GM12875 (cell line): ENCODE results near the gene CNNM3.

Source experiments
- H3K4me3 ChIP-seq: one replicate; pipeline ENCODE4 v1.5.1; 2011; ENCODE audit warnings: low read depth, low read length, control low read depth
- TF ChIP-seq, protein P1 (sequence below): IDR thresholded peaks from 2 replicates; pipeline ENCODE4 v1.5.1; 2011; ENCODE audit warnings: low read depth, mild to moderate bottlenecking, control low read depth, inconsistent platforms, low read length, moderate library complexity, borderline replicate concordance; ENCODE audit not compliant: insufficient read depth

The CNNM3 gene

DNA sequence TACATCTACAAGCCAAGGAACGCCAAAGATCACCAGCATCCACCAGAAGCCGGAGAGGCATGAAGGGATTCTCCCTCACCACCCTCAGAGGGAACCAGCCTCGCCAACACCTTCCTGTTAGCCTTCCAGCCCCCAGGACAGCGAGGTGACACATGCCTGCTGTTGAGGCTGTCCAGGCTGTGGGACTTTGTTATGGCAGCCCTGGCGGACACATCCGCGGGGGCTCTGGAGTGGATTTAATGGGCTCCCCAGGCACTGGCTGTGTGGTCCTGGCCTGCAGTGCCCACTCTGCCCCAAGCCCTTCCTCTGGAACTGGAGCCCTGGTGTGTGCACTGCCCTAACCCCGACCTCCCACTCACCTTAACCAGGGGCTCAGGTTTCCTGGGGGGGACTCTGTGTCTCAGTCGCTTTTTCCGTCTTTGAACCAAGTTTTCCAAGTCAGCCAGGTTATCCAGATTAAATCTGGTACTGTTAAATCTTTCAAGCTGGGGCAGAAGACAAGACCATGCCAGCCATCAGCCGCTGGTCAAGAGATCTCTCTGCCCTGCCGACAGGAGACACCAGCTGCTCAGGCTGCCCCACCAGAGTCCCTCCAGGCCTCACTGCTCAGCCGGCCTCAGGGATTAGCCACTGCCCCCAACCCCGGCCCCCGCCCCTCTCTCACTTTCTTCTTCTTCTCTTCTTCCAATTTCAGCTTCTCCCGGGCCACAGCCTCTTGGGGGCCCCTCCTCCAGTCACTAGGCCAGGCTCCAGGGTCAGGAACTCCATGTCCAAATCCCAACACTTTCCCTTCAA is 25.8 kb downstream of the CNNM3 start:
- H3K4me3 ChIP-seq = no peak overlapping the region
- TF ChIP-seq, protein P1, sequence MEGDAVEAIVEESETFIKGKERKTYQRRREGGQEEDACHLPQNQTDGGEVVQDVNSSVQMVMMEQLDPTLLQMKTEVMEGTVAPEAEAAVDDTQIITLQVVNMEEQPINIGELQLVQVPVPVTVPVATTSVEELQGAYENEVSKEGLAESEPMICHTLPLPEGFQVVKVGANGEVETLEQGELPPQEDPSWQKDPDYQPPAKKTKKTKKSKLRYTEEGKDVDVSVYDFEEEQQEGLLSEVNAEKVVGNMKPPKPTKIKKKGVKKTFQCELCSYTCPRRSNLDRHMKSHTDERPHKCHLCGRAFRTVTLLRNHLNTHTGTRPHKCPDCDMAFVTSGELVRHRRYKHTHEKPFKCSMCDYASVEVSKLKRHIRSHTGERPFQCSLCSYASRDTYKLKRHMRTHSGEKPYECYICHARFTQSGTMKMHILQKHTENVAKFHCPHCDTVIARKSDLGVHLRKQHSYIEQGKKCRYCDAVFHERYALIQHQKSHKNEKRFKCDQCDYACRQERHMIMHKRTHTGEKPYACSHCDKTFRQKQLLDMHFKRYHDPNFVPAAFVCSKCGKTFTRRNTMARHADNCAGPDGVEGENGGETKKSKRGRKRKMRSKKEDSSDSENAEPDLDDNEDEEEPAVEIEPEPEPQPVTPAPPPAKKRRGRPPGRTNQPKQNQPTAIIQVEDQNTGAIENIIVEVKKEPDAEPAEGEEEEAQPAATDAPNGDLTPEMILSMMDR = no peak

DNA sequence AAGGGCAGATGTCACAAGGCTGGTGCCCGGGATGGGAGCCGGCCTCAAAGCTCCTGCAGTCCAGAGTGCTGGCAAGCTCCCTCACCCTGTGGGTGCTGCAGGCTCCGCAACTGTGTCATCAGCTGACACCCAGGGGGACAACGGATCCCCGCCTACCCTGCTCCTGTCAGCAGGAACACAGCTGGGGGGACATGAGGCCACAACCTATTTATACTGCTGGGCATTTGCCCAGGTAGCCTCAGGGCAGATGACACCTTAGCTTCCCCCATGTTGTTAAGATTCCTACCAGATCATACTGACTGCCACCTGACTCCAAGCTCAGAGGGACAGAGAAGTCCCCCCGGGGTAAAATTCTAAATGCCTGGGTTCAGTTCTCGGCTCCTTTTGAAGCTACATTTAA is 26.5 kb downstream of the CNNM3 start:
- TF ChIP-seq, protein P1 = no peak
- no peak overlapping the region for H3K4me3 ChIP-seq

DNA sequence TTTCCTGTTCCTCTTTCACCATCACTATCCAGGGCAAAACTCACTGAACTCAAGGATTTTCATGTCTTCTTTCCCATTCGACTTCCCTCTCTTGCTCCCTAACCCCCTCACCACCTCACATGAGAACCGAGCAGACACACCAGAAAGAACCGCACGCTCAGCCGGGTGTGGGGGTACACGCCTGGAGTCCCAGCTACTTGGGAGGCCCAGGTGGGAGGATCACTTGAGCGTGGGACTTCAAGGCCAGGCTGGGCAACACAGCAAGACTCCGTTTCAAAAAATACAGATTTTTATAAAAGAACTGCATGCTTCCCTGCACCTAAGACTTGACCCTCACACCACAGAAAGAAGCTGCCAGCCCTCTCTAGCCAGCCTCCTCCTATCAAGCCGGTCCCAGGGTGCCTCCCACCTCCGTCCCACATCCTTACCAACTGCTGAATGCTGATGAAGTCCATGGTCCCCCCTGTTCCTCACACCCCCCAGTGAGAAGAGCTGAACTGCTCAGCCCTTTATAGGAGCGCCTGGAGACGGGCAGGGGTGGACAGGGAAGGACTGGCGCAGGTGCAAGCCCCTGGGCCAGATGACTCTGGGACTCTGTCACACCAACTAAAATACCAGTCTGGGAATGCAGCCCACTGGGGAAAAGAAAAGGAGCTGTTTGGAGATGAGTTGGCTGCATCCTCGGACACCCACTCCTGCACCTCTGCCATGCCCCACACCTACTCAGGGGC is 27.6 kb downstream of the CNNM3 start, which contains the start of gene ANKRD23:
Gene ANKRD23, minus strand, starts transcription at position 484 of the 731 bp plus-strand sequence. Its CDS starts 29 bp downstream, at position 455.
- H3K4me3 ChIP-seq = no peak within 1 kb of the TSS
- TF ChIP-seq, protein P1 = no peak

DNA sequence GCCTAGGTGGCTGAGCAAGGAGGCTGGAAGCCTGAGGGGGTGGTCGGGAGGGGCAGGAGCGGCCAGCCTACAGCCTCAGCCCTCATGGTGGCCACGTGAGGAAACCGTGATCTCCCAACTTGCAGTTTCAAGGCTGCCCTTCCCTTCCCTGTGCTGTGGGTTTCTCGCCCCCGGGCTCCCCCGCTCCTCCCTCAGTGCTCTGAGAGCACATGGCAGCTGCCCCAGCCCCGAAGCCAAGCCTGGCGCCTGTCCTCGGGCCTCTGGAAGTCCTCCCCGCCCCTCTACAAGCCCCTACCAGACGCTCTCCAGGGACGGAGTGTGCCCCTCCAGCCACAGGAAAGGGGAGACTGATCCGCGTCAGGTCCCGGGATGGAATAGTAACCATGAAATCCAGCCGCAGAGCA is 28.3 kb downstream of the CNNM3 start:
- TF ChIP-seq, protein P1 = no peak
- no peak overlapping the region for H3K4me3 ChIP-seq

DNA sequence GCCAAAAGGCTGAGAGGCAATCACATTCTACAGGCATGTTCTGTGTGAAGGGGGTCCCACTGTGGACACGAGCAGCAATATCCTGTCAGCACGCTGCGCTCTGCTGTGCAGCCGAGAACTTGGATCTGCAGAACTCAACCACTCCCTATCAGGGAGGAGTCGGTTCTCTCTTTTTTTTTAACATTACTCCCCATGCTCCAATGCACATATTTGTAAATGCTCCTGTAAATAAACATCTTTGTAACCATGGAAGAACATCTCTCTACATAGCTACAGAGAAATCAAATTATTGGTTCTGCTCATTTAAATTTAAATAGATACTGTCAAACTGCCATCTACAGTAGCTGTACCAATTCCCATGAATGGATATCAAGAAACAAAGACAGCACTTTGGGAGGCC is 30.8 kb downstream of the CNNM3 start:
- TF ChIP-seq, protein P1 = no peak
- no peak overlapping the region for H3K4me3 ChIP-seq

DNA sequence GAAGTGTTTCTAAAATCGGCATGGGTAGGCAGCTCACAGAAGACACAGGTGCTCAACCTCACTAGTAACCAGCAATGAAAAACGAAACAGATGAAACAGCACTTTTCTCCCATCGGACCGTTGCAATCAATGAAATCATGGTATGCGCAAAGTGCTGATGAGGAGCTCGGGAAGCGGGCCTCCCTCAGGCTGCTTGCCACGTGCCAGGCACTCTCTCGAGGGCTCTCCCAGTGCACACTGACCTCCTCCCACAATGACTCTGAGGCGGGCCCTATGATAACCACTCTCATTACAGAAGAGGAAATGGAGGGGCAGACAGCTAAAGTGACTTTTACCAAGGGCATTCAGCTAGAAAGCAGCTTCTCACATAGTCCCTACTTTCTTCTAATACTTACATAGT is 31.5 kb downstream of the CNNM3 start:
- TF ChIP-seq, protein P1 = no peak
- H3K4me3 ChIP-seq = no peak overlapping the region
